ENCODE data around the gene ST6GALNAC1.
"Not testable (repeated sequence)": the region's sequence is repeated elsewhere in the genome, so short reads cannot be mapped to it uniquely, and the experiment has no call there.

Gene ST6GALNAC1

DNA sequence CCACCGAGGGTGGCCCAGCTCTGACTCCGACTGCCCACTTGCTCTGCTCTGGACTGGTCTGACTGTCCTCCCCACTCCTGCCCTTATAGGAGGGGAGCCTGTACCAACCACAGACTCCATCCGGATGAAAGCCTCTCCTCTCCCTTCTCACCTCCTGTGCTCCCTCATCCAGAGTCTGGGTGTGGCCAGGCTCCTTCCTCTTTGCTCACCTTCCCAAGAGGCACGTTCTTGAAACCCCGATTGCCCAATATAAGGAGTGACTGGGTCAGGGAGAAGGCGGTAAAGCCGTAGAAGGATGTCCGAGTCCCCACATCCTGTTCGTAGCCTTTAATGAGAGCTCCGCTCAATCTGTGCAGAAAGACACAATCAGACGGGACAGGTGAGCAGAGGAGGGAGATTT is 17.1 kb downstream of the ST6GALNAC1 start:
- TF ChIP-seq, protein P1, sequence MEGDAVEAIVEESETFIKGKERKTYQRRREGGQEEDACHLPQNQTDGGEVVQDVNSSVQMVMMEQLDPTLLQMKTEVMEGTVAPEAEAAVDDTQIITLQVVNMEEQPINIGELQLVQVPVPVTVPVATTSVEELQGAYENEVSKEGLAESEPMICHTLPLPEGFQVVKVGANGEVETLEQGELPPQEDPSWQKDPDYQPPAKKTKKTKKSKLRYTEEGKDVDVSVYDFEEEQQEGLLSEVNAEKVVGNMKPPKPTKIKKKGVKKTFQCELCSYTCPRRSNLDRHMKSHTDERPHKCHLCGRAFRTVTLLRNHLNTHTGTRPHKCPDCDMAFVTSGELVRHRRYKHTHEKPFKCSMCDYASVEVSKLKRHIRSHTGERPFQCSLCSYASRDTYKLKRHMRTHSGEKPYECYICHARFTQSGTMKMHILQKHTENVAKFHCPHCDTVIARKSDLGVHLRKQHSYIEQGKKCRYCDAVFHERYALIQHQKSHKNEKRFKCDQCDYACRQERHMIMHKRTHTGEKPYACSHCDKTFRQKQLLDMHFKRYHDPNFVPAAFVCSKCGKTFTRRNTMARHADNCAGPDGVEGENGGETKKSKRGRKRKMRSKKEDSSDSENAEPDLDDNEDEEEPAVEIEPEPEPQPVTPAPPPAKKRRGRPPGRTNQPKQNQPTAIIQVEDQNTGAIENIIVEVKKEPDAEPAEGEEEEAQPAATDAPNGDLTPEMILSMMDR (IDR thresholded peaks at IDR 0.05; ENCODE audit: low read length, missing control alignments), result no peak
- no peak overlapping the region for H3K4me3 ChIP-seq (replicated peaks; ENCODE audit: low read depth, low read length)
- no peak for DNase-seq (ENCODE audit: low read depth)

DNA sequence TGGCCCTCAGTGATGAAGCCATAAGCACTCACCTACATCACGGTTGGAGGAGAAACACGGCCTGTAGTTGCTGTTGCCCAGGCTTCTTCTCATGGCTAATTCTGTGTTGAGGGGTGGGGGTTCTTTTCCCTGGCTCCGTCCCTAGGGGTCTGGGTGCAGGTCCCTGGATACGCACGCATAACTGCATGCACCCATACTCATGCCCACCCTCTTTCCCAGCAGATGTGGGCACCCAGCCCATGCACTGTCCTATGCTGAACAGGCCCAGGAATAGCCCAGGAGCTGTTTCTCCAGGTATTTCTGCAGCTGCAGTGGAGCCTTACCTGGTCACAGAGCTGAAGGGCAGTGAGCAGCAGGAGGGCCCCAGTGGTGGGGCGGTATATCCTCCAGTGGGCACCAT is 18.1 kb downstream of the ST6GALNAC1 start:
- no peak overlapping the region for H3K4me3 ChIP-seq (replicated peaks; ENCODE audit: low read depth, low read length)
- no peak for DNase-seq (ENCODE audit: low read depth)
- TF ChIP-seq, protein P1 (IDR thresholded peaks at IDR 0.05; ENCODE audit: low read length, missing control alignments), result no peak

DNA sequence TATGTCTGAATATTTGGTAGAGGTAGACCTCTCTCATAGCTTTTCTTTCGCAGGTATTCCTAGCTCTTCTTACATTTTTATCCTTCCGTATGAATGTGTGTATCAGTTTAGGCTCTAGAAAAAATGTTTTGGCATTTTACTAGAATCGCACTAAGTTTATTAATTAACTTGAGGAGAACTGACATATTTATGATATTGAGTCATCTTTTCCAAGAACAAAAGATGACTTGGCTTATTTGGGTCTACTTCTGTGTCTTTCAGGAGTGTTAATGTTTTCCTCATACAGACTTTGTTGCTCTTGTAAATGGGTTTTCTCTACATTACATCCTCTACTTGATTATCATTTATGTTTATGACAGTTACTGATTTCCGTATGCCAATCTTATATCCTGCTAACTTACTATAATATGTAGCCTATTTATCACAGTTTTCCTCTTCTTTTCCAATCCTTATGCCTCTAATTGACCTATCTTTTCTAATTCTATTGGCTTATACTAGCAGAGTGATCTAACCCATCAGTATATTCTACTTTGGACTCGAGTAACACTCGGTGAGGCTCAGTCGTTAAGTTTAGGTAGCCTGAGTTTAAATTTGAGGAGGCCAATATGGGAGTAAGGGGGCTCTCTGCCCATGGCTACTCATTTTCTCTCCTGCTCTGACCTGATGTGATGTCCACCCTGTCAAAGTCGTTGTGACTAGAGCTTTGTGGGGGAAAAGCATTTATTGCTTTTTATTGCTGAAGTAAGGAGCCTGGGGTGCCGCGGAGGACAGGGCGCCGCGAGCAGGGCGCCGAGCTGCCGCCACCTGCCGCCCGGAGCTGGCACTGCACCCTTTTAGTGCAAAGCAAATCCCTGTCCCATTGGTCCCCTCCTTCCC is 20.0 kb downstream of the ST6GALNAC1 start:
- peak; percentile 78 for DNase-seq (ENCODE audit: low read depth)
- TF ChIP-seq, protein P1 (IDR thresholded peaks at IDR 0.05; ENCODE audit: low read length, missing control alignments), result peak; percentile 76
- H3K4me3 ChIP-seq (replicated peaks; ENCODE audit: low read depth, low read length), result no peak overlapping the region

DNA sequence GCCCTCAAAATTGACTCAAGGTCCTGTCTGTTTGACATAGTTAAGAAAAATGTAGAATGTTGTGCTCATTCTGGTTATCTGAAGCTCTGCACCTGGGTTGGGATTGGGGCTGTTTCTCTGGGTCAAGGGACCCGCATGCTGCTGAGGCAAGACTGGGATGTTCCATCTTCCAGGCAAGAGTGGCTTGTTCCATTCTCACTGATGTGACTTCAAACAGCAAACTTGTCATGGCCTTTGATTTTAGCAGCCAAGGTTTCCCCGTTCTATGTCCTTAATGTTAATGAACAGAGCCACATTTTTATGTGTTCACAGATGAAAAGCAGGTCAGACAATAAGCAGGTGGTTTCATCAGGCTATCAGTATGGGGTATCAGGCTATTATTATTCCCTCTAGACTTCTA is 25.7 kb downstream of the ST6GALNAC1 start:
- H3K4me3 ChIP-seq (replicated peaks; ENCODE audit: low read depth, low read length), result no peak overlapping the region
- TF ChIP-seq, protein P1 (IDR thresholded peaks at IDR 0.05; ENCODE audit: low read length, missing control alignments), result no peak

DNA sequence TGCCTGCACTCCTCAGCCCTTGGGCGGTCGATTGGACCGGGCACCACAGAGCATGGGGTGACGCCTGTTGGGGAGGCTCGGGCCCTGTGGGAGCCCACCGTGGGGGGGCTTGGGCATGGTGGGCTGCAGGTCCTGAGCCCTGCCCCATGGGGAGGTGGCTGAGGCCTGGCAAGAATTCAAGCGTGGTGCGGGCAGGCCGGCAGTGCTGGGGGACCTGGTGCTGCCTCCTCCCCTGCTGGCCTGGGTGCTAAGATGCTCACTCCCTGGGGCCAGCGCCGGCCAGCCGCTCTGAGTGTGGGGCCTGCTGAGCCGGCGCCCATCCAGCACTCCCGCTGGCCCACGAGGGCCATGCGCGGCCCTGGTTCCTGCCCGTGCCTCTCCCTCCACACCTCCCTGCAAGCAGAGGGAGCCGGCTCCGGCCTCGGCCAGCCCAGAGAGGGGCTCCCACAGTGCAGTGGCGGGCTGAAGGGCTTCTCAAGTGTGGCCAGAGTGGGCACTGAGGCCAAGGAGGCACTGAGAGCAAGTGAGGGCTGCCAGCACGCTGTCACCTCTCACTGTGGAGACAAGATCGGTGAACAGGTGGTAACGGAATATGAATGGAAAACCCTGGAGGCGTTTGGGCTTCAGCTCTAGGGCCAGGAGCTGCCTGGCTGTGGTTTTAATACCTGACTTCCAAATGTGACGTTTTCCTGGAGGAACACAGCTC is 28.5 kb downstream of the ST6GALNAC1 start:
- TF ChIP-seq, protein P1 (IDR thresholded peaks at IDR 0.05; ENCODE audit: low read length, missing control alignments), result no peak
- H3K4me3 ChIP-seq (replicated peaks; ENCODE audit: low read depth, low read length), result no peak overlapping the region
- DNase-seq (ENCODE audit: low read depth), result no peak

More for the DNA sequence above, 25.7 kb downstream of the ST6GALNAC1 start:
- DNase-seq (ENCODE audit: low read depth), result no peak

DNA sequence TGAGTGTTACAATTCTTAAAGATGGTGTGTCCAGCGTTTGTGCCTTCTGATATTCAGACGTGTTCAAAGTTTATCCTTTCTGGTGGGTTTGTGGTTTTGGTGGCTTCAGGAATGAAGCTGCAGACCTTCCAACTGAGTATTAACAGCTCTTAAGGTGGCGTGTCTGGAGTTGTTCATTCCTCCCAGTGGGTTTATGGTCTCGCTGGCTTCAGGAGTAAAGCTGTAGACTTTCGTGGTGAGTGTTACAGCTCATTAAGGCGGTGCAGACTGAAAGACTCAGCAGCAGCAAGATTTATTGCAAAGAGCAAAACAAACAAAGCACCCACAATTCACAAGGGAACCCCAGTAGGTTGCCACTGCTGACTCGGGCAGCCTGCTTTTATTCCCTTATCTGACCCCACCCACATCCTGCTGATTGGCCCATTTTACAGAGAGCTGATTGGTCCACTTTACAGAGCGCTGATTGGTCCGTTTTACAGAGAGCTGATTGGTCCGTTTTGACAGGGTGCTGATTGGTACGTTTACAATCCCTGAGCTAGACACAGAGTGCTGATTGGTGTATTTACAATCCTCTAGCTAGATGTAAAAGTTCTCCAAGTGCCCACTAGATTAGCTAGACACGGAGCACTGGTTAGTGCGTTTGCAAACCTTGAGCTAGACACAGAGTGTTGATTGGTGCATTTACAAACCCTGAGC is 29.3 kb downstream of the ST6GALNAC1 start:
- not testable (repeated sequence) for H3K4me3 ChIP-seq (replicated peaks; ENCODE audit: low read depth, low read length); DNase-seq (ENCODE audit: low read depth)

Data from fibroblast of pulmonary artery (primary cell).